ENCODE data around the gene HSD11B1.

- TF ChIP-seq TAF1 (conservative IDR thresholded peaks at IDR 0.05), result no peak
- no peak for TF ChIP-seq YY1 (IDR thresholded peaks at IDR 0.05)
- TF ChIP-seq CTCF (IDR thresholded peaks at IDR 0.05; ENCODE audit: low read depth, low read length, missing input control), result no peak
- no peak for TF ChIP-seq ATF3 (IDR thresholded peaks at IDR 0.05)
- no peak for TF ChIP-seq JUND (IDR thresholded peaks at IDR 0.05)
- TF ChIP-seq GABPA (IDR thresholded peaks at IDR 0.05 in 1 of 2, conservative IDR thresholded peaks at IDR 0.05 in 1 of 2), result no peak
- TF ChIP-seq RAD21 (IDR thresholded peaks at IDR 0.05), result no peak
- TF ChIP-seq NR2F2 (IDR thresholded peaks at IDR 0.05), result no peak
- no peak for TF ChIP-seq MAX (IDR thresholded peaks at IDR 0.05)
Measured at GRCh38 chr1:209741889-209742288, 37.2 kb downstream of the HSD11B1 start.

Data from liver (tissue), 3 donors.